WTC11 (cell line): ENCODE data around the gene COBL. TPM values are rescaled to one million over a fixed set of nuclear protein-coding genes. Genes with fewer than 3 reads are reported as not detected.

ENCODE experiments used
- ATAC-seq: fragments of 200-7000 bp; cut with Tn5 transposase; 2 replicates; pipeline ENCODE4 v1.10.0; 2021; ENCODE audit warnings: mild to moderate bottlenecking, moderate library complexity
- CTCF ChIA-PET: fragments of 300-600 bp; sonication (Branson Sonifier 250); formaldehyde crosslinking; loops from one replicate; lab custom pipeline; 2021; ENCODE audit warnings: antibody characterized with exemption; lab: Charles Lee
- POLR2A ChIA-PET: fragments of 350-600 bp; sonication (Branson Sonifier 250); formaldehyde crosslinking; loops from one replicate; lab custom pipeline; 2021; ENCODE audit warnings: antibody characterized with exemption; lab: Charles Lee
- DNase-seq: peaks from one replicate; pipeline ENCODE4 v3.0.0; 2021; ENCODE audit warnings: low spot score
- H3K27ac Mint-ChIP-seq: 2 replicates; pipeline ENCODE4 v1.8.0; 2021; ENCODE audit warnings: mixed read lengths
- H3K27me3 Mint-ChIP-seq: 2 replicates; pipeline ENCODE4 v1.8.0; 2021; ENCODE audit warnings: low read depth, mild to moderate bottlenecking, moderate library complexity, mixed read lengths
- H3K36me3 Mint-ChIP-seq: 2 replicates; pipeline ENCODE4 v1.8.0; 2021; ENCODE audit warnings: mixed read lengths
- H3K4me1 Mint-ChIP-seq: 2 replicates; pipeline ENCODE4 v1.8.0; 2022; ENCODE audit warnings: mixed read lengths
- H3K4me3 Mint-ChIP-seq: 2 replicates; pipeline ENCODE4 v1.8.0; 2021; ENCODE audit warnings: mild to moderate bottlenecking, moderate library complexity, mixed read lengths
- H3K9me3 Mint-ChIP-seq: 2 replicates; pipeline ENCODE4 v1.8.0; 2021; ENCODE audit warnings: mixed read lengths
- CBFB ChIP-seq: sonication (generic); formaldehyde crosslinking; IDR thresholded peaks from 2 replicates; pipeline ENCODE4 v1.8.1; 2022; ENCODE audit warnings: mild to moderate bottlenecking, low read depth, missing genetic modification reagents
- CREM ChIP-seq: sonication (generic); formaldehyde crosslinking; IDR thresholded peaks from 2 replicates; pipeline ENCODE4 v1.8.1; 2022; ENCODE audit warnings: mild to moderate bottlenecking, missing genetic modification reagents, moderate library complexity
- ELF4 ChIP-seq: sonication (generic); formaldehyde crosslinking; IDR thresholded peaks from 2 replicates; pipeline ENCODE4 v1.8.1; 2022; ENCODE audit warnings: low read depth, mild to moderate bottlenecking, moderate library complexity, missing genetic modification reagents
- ETV6 ChIP-seq: sonication (generic); formaldehyde crosslinking; IDR thresholded peaks from 2 replicates; pipeline ENCODE4 v1.8.1; 2022; ENCODE audit warnings: mild to moderate bottlenecking, missing genetic modification reagents
- FOXJ3 ChIP-seq: sonication (generic); formaldehyde crosslinking; IDR thresholded peaks from 2 replicates; pipeline ENCODE4 v1.9.0; 2021; ENCODE audit warnings: missing genetic modification reagents, mild to moderate bottlenecking, borderline replicate concordance
- OVOL2 ChIP-seq: fragments of 250-450 bp; sonication (Bioruptor Pico); IDR thresholded peaks from 2 replicates; pipeline ENCODE4 v1.9.0; 2021; ENCODE audit warnings: mild to moderate bottlenecking, borderline replicate concordance
- SMAD3 ChIP-seq: sonication (generic); formaldehyde crosslinking; IDR thresholded peaks from 2 replicates; pipeline ENCODE4 v1.8.0; 2022; ENCODE audit warnings: missing genetic modification reagents, mild to moderate bottlenecking, borderline replicate concordance
- TCF7 ChIP-seq: sonication (generic); formaldehyde crosslinking; IDR thresholded peaks from 2 replicates; pipeline ENCODE4 v1.8.0; 2022; ENCODE audit warnings: mild to moderate bottlenecking, low read depth, missing genetic modification reagents, moderate library complexity
- ZNF219 ChIP-seq: sonication (generic); formaldehyde crosslinking; IDR thresholded peaks from 2 replicates; pipeline ENCODE4 v1.8.0; 2023; ENCODE audit warnings: missing genetic modification reagents, mild to moderate bottlenecking, borderline replicate concordance
- ZNF317 ChIP-seq: sonication (generic); formaldehyde crosslinking; IDR thresholded peaks from 2 replicates; pipeline ENCODE4 v1.8.1; 2023; ENCODE audit warnings: low read depth, mild to moderate bottlenecking, moderate library complexity, missing genetic modification reagents, borderline replicate concordance
- total RNA-seq: library from RNA; stranded (reverse); gene quantifications from 3 replicates; pipeline ENCODE4 v1.2.3, GENCODE V29; 2021
- TF ChIP-seq, protein P1 (sequence below): fragments of 200-600 bp; IDR thresholded peaks from 2 replicates; pipeline ENCODE4 v1.8.0; 2022; ENCODE audit warnings: antibody characterized with exemption
- TF ChIP-seq, protein P2 (sequence below): sonication (generic); formaldehyde crosslinking; IDR thresholded peaks from 2 replicates; pipeline ENCODE4 v1.8.1; 2022; ENCODE audit warnings: mild to moderate bottlenecking, moderate library complexity, missing genetic modification reagents
- TF ChIP-seq, protein P3 (sequence below): sonication (generic); formaldehyde crosslinking; IDR thresholded peaks from 2 replicates; pipeline ENCODE4 v1.8.0; 2023; ENCODE audit warnings: mild to moderate bottlenecking, missing genetic modification reagents
- TF ChIP-seq, protein P4 (sequence below): sonication (generic); formaldehyde crosslinking; IDR thresholded peaks from 2 replicates; pipeline ENCODE4 v1.8.0; 2023; ENCODE audit warnings: missing genetic modification reagents
- TF ChIP-seq, protein P5 (sequence below): fragments of 250-450 bp; sonication (Bioruptor Pico); conservative IDR thresholded peaks from 2 replicates; pipeline ENCODE4 v1.9.0; 2021; ENCODE audit warnings: mild to moderate bottlenecking

Gene COBL
- total RNA-seq, 1 experiment from 2014 or later, result 36.5 TPM

DNA sequence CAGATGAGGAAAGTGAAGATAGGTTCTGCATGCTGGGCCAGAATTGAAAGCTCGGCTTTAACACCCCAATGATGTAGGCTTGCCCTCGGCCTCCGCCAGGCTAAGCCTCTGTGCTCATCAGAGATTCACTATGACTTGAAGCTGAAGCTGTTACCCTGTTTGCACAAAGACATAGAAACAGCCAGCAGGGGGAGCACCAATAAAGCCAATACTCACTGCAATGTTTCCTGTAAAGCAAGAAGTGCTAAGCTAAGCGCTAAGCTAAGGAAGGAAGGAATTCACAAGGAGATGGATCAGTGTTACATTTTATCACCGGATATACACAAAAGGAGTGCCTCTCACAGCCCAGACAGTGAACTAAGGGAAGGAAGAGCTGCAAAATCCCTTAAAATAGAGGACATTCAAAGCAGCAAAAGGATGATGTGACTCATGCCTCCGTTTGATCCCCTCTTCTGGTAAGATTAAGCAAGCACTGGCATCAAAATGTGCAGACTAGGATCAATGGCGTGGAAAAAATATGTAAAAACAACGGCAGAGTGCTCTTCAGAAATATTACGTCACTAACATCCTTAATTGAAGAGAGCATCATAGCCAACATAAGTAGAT lies 153.8 kb downstream of the COBL start:
- DNase-seq, result peak; percentile 91
- H3K4me1 Mint-ChIP-seq, result peaks cover 25% of the 10 kb centered on the region
- ChIA-PET POLR2A (no interaction called here), CTCF (interaction anchor here (0.5 to 6.9 kb wide), 82 partner anchors 9 to 1384 kb away, joined by 3 to 234 read pairs (median 5); no protein-coding TSS in a partner anchor)
- 0 out of 2 replicates have a peak, but pooled peaks have one; percentile 45 for TF ChIP-seq ETV6 (CRISPR knock-in tag)
- TF ChIP-seq OVOL2 (CRISPR knock-in tag), result no peak
- TF ChIP-seq CREM, result no peak
- TF ChIP-seq, protein P1, sequence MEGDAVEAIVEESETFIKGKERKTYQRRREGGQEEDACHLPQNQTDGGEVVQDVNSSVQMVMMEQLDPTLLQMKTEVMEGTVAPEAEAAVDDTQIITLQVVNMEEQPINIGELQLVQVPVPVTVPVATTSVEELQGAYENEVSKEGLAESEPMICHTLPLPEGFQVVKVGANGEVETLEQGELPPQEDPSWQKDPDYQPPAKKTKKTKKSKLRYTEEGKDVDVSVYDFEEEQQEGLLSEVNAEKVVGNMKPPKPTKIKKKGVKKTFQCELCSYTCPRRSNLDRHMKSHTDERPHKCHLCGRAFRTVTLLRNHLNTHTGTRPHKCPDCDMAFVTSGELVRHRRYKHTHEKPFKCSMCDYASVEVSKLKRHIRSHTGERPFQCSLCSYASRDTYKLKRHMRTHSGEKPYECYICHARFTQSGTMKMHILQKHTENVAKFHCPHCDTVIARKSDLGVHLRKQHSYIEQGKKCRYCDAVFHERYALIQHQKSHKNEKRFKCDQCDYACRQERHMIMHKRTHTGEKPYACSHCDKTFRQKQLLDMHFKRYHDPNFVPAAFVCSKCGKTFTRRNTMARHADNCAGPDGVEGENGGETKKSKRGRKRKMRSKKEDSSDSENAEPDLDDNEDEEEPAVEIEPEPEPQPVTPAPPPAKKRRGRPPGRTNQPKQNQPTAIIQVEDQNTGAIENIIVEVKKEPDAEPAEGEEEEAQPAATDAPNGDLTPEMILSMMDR, result peak; percentile 81
- no peak for TF ChIP-seq ZNF219 (CRISPR knock-in tag)
- TF ChIP-seq ELF4 (CRISPR knock-in tag), result no peak
- TF ChIP-seq ZNF317 (CRISPR knock-in tag), result no peak
- no peak for TF ChIP-seq FOXJ3 (CRISPR knock-in tag)
- TF ChIP-seq, protein P2, sequence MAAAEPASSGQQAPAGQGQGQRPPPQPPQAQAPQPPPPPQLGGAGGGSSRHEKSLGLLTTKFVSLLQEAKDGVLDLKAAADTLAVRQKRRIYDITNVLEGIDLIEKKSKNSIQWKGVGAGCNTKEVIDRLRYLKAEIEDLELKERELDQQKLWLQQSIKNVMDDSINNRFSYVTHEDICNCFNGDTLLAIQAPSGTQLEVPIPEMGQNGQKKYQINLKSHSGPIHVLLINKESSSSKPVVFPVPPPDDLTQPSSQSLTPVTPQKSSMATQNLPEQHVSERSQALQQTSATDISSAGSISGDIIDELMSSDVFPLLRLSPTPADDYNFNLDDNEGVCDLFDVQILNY, result no peak
- H3K27me3 Mint-ChIP-seq, result no peaks in the 10 kb centered on the region
- H3K9me3 Mint-ChIP-seq, result no peaks in the 10 kb centered on the region; the same call in 1 of the 2 replicates
- H3K4me3 Mint-ChIP-seq, result no peak overlapping the region
- peak overlapping the region; percentile 15; the same call in 1 of the 2 replicates for H3K27ac Mint-ChIP-seq
- no peaks in the 10 kb centered on the region for H3K36me3 Mint-ChIP-seq
- peak; percentile 91 for ATAC-seq

DNA sequence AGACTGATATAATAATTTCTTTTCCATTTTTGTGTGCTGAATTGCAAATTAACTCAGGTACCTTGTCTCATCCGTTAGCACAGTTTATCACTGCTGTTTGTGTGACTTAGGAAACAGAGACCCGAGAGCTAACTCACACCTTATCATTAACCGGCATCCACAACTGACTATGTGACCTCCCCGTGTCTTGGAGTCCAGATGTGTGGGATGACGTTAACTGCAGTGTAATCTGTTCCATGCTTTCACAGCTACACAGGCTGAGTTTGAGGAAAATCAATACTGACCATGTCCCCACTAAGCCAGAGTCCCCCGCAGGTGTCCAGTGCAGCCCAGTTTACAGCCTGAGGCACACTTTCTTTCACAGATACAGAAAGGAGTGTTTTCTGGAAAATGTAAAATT lies 154.7 kb downstream of the COBL start:
- no peaks in the 10 kb centered on the region for H3K27me3 Mint-ChIP-seq
- no peaks in the 10 kb centered on the region for H3K36me3 Mint-ChIP-seq
- CTCF ChIA-PET, result interaction anchor here (0.8 to 6.9 kb wide), 56 partner anchors 9 to 1069 kb away, joined by 3 to 234 read pairs (median 8); partner anchors contain the start of gene ZPBP
- H3K4me3 Mint-ChIP-seq, result no peak overlapping the region
- ATAC-seq (no peak), DNase-seq (no peak)
- POLR2A ChIA-PET, result no interaction called here
- no peaks in the 10 kb centered on the region; the same call in 1 of the 2 replicates for H3K9me3 Mint-ChIP-seq
- peaks cover 25% of the 10 kb centered on the region for H3K4me1 Mint-ChIP-seq
- no peak for TF ChIP-seq CBFB
- TF ChIP-seq, protein P3, sequence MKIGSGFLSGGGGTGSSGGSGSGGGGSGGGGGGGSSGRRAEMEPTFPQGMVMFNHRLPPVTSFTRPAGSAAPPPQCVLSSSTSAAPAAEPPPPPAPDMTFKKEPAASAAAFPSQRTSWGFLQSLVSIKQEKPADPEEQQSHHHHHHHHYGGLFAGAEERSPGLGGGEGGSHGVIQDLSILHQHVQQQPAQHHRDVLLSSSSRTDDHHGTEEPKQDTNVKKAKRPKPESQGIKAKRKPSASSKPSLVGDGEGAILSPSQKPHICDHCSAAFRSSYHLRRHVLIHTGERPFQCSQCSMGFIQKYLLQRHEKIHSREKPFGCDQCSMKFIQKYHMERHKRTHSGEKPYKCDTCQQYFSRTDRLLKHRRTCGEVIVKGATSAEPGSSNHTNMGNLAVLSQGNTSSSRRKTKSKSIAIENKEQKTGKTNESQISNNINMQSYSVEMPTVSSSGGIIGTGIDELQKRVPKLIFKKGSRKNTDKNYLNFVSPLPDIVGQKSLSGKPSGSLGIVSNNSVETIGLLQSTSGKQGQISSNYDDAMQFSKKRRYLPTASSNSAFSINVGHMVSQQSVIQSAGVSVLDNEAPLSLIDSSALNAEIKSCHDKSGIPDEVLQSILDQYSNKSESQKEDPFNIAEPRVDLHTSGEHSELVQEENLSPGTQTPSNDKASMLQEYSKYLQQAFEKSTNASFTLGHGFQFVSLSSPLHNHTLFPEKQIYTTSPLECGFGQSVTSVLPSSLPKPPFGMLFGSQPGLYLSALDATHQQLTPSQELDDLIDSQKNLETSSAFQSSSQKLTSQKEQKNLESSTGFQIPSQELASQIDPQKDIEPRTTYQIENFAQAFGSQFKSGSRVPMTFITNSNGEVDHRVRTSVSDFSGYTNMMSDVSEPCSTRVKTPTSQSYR (CRISPR knock-in tag), result no peak
- TF ChIP-seq, protein P4, sequence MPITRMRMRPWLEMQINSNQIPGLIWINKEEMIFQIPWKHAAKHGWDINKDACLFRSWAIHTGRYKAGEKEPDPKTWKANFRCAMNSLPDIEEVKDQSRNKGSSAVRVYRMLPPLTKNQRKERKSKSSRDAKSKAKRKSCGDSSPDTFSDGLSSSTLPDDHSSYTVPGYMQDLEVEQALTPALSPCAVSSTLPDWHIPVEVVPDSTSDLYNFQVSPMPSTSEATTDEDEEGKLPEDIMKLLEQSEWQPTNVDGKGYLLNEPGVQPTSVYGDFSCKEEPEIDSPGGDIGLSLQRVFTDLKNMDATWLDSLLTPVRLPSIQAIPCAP (CRISPR knock-in tag), result no peak
- TF ChIP-seq SMAD3, result no peak
- no peak for TF ChIP-seq TCF7 (CRISPR knock-in tag)
- TF ChIP-seq, protein P5, sequence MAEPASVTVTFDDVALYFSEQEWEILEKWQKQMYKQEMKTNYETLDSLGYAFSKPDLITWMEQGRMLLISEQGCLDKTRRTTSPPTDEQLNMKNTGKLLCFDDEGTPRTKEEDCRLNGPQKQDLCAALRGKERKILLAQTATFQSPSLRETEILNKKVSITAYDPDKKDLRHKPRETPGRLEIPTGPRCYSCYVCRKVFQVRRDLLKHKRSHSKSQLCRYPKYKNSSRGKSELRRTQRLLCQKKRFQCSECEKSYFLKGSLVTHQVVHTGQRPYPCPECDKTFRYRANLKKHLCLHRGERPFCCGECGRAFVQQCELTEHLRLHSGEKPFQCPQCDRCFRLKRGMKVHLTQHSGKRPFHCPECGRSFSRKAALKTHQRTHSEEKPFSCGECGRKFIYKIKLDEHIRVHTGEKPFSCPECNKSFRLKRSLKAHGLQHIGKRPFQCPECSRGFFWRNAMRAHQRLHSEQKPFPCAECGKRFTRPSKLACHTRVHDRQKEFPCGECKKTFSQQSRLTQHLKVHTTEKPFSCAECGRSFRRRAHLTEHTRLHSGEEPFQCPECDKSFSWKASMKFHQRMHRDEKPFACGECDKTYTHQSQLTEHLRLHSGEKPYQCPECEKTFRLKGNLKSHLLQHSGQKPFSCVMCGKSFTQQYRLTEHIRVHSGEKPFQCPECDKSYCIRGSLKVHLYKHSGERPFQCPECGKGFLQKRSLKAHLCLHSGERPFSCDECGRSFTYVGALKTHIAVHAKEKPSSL, result no peak
- no peak overlapping the region for H3K27ac Mint-ChIP-seq
